GM12874 (cell line): ENCODE measurements around the gene RAD51.

ENCODE experiments used
- TF ChIP-seq, protein P1 (sequence below): IDR thresholded peaks from 2 replicates; pipeline ENCODE4 v1.5.1; 2011; ENCODE audit warnings: low read depth, mild to moderate bottlenecking, control low read depth, low read length, moderate library complexity; ENCODE audit not compliant: insufficient read depth

The RAD51 gene

DNA sequence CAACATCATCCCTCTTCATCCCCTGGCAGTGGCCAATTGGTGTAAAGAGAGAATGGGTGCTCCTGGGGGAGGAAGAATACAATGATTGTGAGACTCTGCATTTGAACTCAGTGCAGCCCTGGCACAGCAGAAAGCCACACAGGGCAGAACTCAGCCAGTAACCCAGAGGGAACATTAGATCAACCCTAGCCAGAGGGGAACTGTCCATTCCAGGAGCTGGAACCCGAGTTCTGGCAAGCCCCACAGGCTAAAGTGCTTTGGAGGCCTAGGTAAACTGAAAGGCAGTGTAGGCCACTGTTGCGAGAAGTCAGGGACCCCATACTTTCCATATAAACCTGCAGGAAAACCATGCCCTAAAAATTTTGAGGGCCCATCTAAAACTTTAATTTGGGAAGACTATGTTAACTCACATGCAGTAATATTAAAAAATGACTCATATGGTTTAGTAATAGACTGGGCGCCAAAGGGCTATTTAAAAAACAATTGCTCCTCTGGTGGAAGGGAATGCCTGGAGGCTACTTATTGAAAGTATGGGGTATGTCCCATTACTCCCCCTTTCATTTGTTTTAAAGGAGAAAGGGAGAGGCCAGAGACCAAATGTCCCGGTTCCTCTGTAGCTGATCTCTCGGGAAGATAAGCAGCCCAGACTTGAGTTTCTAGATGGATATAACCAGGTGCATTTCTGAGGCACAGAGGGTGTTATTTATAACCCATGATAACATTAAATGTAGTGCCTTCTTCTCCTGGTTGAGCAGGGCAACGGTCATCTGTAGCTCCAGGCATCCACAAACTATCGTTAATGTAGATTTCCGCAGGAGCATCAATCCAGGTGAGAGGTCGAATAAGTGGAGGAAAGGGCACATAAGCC is 5.8 kb upstream of the RAD51 start:
- TF ChIP-seq, protein P1, sequence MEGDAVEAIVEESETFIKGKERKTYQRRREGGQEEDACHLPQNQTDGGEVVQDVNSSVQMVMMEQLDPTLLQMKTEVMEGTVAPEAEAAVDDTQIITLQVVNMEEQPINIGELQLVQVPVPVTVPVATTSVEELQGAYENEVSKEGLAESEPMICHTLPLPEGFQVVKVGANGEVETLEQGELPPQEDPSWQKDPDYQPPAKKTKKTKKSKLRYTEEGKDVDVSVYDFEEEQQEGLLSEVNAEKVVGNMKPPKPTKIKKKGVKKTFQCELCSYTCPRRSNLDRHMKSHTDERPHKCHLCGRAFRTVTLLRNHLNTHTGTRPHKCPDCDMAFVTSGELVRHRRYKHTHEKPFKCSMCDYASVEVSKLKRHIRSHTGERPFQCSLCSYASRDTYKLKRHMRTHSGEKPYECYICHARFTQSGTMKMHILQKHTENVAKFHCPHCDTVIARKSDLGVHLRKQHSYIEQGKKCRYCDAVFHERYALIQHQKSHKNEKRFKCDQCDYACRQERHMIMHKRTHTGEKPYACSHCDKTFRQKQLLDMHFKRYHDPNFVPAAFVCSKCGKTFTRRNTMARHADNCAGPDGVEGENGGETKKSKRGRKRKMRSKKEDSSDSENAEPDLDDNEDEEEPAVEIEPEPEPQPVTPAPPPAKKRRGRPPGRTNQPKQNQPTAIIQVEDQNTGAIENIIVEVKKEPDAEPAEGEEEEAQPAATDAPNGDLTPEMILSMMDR = no peak

DNA sequence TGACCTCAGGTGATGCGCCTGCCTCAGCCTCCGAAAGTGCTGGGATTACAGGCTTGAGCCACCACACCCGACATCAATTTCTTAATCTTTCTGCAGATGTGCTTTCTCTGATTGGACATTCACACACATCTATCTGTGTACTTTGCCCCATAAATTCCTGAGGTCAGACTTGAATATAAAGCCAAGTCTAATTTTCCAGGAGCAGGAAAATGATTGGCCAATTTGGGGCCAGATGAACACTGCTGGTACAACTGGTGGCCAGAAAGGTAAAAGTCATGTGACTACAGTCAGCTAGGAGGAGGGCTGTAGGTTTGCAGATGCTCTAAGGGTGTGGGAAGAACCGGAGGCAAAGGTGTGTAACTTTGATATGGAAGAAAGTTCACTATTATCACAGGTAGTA is 3.2 kb upstream of the RAD51 start:
- TF ChIP-seq, protein P1 = no peak

DNA sequence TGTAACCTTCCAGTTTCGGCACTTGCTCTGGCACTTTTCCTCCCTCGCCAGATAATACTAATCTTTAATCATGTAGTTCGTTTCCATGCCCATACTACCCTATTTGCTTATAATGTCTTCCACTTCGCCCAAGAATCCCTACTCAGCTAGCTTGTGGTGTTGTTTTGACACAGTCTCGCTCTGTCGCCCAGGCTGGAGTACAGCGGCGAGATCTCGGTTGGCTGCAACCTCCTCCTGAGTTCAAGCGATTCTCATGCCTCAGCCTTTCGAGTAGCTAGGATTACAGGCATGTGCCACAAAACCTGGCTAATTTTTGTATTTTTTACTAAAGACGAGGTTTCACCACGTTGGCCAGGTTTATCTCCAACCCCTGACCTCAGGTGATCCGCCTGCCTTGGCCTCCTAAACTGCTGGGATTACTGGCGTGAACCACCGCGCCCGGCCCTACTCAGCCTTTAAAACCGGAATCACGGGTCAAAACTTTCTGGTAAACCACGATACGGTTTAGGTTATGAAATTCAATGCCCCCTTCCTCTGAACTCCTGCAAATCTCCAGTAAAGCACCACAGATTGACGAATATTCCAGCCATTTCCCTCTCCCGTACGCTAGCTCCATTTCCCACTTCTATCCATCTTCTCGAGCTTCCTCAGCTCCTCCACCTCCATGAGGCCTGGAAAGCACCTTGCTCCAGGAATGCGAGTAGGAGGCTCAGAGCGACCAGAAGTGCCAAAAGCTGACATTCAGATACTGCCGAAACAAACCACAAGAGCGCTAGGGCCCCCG is 878 bp upstream of the RAD51 start:
- TF ChIP-seq, protein P1 = no peak

DNA sequence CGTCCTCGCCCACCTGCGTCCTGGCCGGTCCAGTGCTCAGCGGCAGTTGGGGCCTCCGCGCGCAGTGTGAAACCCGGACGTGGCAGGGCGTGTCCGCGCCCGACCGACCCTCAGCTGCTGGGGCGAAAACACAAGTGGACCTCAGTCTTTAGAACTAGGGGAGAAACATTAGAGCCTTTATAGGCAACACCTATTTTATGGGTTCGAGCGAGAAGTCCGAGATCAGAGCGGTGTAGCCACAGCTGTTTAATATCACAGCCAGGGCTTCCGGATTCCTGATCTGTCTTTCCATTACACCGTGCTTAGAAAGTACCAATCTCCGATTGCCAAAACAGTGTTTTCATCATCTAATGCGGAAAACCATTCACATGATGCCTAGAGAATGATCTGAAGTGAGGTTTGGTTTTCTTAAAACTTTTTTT is 506 bp downstream of the RAD51 start:
- TF ChIP-seq, protein P1 = no peak

DNA sequence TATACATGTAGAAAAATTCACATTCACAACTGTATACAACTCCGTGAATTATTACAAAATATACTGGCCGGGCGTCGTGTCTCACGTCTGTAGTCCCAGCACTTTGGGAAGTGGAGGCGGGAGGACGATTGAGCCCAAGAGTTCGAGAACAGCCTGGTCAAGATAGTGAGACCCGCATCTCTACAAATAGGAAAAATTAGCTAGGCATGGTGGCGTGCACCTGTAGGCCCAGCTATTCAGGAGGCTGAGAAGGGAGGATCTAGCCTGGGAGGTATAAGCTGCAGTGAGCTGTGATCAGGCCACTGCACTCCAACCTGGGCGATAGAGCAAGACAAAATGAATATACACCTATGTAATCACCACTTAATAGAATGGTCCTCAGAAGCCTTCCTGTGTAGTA is 1.3 kb downstream of the RAD51 start:
- TF ChIP-seq, protein P1 = no peak

DNA sequence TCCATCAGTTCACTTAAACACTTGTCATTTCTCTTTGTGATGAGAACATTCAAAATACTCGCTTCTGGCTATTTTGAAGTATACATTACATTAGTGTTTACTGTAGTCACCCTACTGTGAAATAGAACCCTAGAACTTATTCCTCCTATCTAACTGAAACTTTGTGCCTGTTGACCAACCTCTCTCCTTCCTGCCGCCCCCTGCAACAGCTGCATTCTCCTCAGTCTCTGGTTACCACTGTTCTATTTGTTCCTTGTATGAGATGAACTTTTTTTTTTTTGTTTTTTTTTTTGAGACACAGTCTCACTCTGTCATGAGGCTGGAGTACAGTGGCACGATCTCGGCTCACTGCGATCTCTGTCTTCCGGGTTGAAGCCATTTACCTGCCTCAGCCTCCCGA is 2.9 kb downstream of the RAD51 start:
- TF ChIP-seq, protein P1 = no peak

DNA sequence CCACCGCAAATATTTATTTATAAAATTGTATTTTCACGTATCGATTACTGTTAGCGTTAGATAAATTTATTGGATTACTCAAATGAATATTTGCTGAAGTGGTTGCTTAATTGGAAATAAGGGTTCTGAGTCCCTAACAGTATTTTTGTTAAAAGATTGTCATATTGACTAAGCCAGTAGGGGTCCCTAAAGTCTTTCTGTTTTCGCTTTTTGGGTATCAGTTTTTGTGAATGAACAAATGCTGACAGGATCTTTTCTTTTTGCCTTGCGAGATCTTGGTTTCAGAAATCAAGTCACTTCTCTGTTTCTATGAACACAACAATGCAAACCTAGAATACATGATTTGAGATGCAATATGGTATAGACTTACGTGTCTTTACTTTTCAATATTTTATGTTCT is 7.1 kb downstream of the RAD51 start:
- TF ChIP-seq, protein P1 = no peak
